HG03575 (cell line): Measurements from ENCODE around the gene ALPP.
"Not testable (repeated sequence)": the region's sequence is repeated elsewhere in the genome, so short reads cannot be mapped to it uniquely, and the experiment has no call there.

Experiments used
- ATAC-seq: cut with Tn5 transposase; IDR thresholded peaks from one replicate; pipeline ENCODE4 v1.9.1; 2021; ENCODE audit not compliant: unreplicated experiment, insufficient number of reproducible peaks, low FRiP score; ENCODE audit errors: extremely low read depth

ALPP gene

DNA sequence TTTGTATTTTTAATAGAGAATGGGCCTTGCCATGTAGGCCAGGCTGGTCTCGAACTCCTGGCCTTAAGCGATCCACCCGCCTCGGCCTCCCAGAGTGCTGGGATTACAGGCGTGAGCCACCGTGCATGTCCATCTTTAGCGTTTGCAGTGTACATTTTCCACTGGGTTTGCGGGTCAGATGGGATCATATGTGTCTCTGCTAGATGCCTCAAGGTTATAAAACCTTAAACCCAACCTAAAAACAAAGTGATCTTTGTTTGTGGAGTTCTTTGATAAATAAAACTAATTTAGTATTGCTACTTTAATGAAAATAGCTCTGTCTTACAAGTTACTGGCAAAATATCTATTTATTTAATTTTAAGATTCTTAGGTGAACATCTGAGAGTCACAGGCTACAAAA is 15.0 kb downstream of the ALPP start:
- no peak for ATAC-seq

DNA sequence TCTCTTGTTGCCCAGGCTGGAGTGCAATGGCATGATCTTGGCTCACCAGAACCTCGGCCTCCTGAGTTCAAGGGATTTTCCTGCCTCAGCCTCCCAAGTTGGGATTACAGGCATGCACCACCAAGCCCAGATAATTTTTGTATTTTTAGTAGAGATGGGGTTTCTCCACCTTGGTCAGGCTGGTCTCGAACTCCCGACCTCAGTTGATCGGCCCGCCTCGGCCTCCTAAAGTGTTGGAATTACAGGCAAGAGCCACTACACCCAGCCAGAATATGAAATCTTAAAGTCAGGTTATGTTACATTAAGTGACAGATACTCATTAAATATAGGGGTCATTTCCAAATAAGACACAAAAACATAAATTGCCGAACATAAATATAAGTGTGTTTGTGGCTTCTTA is 15.9 kb downstream of the ALPP start:
- not testable (repeated sequence) for ATAC-seq

DNA sequence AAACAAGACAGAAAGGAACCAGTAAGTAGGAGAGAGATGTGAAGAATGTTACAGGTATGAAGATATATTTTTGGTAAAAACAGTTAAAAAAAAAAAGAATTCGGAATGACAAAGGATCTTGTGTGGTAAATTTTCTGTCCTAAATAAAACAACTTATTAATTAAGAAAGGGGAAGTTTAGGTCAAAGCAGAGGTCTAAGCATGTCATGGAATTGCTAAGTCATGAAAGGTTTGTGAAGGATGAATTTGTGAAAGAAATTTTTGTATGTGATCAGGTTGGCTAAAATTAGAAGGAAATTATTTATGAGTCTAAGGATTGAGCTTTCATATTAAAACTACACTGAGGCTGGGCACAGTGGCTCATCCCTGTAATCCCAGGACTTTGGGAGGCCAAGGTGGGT is 17.0 kb downstream of the ALPP start:
- no peak for ATAC-seq

DNA sequence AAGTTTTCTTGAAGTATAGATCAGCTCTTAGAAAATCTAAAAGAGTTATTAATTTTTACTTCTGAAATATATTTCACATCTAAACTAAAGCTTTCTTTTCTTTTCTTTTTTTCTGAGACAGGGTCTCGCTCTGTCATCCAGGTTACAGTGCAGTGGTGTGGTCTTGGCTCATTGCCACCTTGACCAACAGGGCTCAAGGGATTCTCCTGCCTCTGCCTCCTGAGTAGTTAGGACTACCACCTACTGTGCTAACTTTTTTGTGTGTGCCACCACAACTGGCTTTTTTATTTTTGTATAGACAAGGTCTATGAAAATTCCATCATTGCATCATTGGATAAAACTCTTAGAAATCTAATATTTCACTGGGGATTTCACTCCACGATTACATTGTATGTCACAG is 18.1 kb downstream of the ALPP start:
- no peak for ATAC-seq

DNA sequence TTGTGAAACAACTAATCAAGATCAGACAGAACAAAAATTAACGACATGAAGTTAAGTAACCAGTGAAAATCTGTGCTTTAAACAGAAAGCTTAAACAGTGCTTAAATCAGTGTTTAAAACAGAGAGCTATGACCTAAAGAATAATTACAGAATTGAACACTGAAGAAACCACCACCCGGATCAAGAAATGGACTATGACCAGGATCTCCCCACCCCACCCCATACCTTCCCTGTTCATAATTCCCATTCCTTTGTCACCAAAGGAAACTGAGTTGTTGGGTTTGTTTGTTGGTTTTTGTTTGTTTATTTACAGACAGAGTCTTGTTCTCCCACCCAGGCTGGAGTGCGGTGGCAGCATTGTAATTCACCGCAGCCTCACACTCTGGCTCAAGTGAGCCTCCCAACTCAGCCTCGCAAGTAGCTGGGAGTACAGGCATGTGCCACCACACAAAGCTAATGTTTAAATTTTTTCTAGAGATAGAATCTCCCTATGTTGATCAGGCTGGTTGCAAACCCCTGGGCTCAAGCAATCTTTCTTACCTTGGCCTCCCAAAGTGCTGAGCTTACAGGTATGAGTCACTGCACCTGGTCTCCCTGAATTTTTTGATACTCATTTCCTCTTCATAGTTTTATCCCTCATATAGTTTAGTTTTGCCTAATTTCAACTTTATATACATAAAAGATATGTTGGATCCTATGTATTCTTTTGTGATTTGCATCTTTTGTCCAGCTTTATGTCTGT is 19.9 kb downstream of the ALPP start:
- ATAC-seq, result no peak

DNA sequence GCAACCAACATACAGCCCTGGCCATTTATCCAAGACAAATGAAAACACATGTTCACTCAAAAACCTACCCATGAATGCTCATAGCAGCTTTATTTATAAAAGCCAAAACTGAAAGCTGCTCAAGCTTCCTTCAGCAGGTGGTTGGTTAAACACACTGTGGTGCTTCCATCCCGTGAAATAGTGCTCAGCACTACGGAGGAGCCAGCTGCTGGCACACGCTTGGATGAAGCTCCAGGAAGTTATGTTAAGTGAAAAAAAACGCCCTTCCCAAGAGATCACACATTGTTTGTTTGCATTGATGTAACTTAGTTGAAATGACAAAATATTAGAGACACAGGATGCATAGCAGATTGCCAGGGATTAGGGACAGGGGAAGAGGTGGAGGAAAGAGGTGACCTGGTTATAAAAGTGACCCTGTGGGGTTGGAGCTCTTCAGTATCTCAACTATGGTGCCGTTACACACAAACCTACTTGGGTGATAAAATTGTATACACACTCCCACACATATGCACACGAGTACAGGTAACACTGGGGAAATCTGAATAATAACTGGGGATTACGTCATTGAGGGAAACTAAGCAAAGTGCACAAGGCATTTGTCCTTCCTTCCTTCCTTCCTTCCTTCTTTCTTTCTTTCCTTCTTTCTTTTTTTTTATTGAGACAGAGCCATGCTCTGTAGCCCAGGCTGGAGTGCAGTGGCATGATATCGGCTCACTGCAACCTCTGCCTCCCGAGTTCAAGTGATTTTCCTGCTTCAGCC is 21.9 kb downstream of the ALPP start:
- ATAC-seq, result no peak

DNA sequence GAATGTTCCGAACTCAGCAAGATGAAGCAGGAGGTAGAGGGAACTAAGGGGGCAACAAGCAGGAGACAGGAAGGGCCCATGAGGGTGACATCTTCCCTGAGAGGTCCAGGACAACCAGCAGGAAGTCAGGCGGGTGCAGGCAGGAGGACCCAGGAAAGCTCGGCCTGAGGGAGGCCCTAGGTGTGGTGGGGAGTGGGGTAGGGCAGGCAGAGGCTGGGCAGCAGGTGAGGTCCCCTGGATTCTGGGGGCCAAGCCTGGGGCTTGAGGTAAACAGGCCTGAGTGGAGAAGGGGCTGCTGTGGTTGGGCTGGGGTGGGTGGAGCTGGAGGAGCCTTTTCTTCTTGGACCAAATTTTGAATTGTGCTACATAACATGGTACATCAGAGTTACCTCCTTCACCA is 24.0 kb downstream of the ALPP start:
- no peak for ATAC-seq

DNA sequence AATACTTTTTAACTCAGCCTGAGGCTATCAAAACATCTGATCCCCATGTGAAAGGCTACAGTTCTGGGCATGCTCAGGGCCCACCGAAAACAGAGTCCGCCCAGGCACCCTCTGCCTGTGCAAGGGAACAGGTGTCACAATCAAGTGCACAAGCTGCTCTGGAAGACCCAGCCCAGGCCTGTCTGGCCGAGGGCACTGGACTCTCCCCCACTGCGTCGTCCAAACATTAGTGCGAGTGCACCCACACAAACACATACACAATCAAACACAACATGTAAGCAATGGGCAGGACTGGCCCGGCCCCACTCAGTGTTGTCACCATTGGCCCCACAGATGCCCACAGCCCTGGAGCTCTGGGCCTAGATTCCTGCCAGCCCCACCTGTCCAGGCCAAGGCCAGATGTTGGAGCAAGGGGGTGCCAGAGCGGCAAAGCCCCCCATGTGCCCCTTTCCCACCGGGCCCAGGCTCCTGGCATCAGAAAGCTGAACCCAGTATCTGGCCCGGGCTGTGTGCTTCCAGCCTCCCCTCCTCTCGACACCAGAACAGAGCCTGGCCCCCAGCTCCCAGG is 27.5 kb downstream of the ALPP start:
- ATAC-seq, result no peak

DNA sequence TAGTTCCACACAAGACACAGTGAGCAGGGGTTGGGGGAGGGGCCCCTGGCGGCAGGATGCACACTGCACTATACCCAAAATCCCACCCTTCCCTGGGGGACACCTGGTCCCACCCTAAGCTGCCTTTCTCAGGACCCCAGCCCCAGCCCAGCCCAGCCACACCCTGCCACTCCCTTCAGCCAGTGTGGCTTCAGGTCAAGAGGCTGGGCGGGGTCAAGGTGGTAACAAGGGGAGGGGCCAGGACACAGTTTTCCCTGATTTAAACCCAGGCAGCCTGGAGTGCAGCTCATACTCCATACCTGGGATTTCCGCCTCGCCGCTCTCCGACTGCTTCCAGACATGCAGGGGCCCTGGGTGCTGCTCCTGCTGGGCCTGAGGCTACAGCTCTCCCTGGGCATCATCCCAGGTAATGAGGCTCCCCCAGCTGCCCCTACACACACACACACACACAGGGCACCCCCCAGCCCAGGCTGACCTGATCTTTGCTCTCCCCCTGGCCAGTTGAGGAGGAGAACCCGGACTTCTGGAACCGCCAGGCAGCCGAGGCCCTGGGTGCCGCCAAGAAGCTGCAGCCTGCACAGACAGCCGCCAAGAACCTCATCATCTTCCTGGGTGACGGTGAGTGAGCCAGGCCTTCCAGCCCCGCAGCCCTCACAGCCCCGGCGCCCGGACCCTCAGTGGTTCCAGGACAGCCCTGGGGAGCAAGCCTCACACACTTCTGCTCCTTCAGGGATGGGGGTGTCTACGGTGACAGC is 28.2 kb downstream of the ALPP start, which contains the start of gene ALPG:
Gene ALPG (plus strand): TSS at position 289 of the 755 bp plus-strand sequence. CDS start 51 bp downstream, at position 340.
- ATAC-seq, result no peak

DNA sequence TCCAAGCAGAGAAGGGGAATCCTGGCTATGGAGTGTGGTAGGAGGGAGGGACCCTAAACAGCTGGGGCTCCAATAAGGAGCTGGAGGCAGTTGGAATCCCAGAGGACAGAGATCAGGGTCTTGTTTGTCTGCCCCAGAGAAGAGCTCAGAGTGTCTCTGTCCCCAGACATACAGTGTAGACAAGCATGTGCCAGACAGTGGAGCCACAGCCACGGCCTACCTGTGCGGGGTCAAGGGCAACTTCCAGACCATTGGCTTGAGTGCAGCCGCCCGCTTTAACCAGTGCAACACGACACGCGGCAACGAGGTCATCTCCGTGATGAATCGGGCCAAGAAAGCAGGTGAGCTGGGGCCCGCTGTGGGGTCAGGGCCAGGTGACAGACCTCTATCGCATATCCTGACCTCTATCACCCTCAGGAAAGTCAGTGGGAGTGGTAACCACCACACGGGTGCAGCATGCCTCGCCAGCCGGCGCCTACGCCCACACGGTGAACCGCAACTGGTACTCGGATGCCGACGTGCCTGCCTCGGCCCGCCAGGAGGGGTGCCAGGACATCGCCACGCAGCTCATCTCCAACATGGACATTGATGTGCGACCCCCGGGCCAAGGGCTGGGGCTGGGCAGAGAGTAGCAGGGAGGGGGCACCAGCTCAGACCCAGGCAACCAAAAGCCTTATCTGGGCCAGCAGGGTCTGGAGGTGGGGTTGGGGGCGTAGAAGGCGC is 29.0 kb downstream of the ALPP start:
- not testable (repeated sequence) for ATAC-seq

DNA sequence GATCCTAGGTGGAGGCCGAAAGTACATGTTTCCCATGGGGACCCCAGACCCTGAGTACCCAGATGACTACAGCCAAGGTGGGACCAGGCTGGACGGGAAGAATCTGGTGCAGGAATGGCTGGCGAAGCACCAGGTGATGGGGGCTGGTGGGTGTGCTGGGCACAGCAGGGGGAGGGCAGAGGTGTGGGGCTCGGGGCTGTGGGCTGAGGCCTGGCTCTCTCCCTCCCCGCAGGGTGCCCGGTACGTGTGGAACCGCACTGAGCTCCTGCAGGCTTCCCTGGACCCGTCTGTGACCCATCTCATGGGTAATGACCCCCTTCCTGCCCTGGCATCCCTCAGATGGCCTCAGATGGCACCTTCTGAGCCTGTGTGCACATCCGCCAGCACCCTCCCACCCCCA is 29.7 kb downstream of the ALPP start:
- not testable (repeated sequence) for ATAC-seq

DNA sequence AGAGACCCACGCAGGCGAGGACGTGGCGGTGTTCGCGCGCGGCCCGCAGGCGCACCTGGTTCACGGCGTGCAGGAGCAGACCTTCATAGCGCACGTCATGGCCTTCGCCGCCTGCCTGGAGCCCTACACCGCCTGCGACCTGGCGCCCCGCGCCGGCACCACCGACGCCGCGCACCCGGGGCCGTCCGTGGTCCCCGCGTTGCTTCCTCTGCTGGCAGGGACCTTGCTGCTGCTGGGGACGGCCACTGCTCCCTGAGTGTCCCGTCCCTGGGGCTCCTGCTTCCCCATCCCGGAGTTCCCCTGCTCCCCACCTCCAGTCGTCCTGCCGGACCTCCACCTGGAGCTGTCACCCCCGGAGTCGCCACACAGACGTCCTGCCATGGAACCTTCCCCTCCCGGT is 31.1 kb downstream of the ALPP start:
- ATAC-seq, result not testable (repeated sequence)

DNA sequence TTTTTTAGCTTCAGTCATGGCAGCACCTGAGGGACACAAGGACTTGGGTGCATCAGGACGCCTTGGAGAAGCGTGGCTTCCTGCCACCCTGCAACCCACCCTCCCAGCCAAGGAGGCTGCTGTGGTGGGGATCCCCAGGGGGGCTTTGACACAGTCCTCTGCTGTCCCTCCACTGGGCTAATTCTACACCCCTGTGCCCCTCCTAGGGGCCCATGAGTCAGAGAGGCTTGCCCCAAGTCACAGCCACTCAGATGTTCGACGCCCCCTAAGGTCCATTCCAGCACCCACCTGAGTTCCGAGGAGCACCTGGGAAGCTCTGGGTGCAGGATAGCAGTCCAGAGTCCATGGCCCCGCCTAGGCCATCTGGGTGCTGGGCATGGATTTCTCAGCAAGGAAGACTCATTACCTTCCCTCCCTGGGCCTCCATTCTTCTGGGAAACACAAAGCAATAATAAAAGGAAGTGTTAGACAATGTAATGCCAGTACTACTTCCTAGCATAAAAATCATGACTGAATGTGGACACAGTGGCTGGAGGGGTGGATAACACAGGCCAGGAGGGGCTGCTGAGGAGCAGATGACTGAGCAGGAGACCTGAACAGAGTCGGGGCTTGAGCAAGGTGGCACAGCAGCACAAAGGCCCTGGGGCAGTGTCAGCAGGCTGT is 31.8 kb downstream of the ALPP start:
- ATAC-seq, result no peak

DNA sequence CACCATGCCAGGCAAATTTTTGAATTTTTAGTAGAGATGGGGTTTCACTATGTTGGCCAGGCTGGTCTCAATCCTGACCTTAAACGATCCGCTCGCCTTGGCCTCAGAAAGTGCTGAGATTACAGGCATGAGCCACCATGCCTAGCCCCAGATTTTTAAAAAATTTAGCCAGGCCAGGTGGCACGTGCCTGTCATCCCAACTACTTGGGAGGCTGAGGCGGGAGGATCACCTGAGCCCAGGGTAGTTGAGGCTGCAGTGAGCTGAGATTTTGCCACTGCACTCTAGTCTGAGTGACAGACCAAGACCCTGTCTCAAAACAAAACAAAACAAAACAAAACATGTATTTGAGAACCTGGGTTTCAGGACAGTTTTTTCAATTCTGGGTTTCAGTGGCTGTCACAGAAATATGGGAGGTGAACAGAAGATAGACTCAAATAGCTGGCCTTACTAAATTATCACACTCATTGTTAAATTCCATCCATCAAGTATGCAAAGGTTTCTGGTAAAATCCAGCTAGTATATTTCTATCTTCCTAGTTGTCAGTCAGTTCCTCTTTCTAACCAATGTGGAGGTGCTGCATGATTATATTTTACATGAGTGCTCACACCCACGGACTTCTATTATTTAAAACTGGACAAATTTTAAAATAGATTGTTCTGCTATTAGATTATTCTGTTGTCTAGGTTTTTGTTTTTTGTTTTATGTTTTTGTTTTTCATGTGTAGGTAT is 33.5 kb downstream of the ALPP start:
- ATAC-seq, result no peak

DNA sequence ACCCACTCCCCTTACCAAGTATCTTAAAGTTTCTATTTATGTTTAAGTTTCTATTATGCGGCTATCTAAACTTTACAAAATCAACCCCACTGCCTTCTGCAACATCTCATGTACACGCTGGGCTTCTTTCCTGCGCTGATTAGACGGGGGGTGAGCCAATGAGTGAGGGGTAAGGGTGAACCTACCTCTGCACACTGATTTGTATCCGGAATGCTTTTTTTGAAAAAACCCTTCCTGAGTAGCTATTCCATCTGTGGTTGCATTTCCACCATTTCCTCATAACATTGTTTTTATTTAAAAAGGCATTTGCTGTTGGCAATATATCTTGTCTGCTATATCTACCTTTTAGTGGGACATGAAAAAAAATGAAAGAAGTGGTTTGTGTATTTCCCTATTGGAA is 34.4 kb downstream of the ALPP start:
- ATAC-seq, result no peak

DNA sequence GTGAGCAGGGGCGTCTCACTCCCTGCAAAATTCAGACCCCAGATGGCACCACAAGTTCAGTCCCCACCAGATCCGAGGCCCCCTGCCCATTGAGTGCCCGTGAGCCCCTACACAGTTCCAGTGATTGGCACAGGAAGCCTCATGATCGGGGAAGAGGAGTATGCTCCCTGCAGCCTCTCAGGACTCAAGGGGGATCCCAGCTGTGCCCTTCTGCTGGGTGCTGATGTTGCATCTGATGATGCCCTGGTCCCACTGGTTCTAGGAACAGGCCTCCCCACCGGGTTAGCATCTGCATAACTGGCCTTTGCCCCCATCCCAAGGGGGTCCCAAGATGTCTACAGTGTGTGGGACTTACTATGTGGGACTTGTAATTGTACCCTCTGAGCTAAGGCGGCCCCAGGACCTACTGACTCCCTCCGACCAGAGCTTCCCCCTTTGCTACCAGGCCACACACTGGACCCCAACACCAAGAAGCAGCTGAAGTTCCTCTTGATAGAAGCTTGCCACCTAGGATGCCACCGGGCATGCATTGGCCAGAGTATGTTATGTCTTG is 36.7 kb downstream of the ALPP start:
- ATAC-seq, result no peak

DNA sequence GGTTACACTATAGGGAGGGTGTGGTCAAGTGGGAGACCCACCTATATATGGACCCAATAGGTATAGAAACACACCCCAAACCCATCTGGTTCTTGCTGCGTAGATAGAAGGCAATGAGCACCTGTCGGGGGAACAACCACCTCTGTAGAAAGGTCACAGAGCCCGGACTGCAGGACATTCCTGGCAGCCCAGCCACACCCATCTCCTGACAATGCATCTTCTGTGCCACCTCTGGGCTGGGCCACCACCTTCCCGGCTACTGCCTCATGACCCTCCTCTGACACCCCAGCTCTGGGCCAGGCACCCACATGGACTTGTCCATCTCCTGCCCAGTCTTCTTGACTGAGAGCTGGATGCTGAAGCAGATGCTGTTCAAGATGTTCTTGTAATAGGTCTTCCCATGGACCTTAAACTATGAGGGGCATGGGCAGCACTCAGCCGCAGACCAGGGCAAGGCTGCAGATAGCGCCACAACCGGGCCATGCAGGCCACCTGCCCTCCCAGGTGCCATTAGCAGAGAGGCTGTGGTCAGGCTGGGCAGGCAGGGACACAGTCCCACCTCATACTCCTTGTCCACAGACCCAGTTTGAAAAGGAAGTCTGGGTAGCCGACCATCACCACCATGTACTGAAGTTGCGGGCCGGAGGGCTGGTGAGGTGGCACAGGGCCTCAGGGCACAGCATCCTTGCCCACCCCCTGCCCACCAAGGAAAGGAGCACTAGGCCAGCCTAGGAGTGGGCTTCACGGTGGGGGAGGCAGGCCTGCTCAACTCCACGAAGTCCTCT is 37.4 kb downstream of the ALPP start:
- ATAC-seq, result no peak
